Muscle of back (tissue), 11 donors: Measurements from ENCODE around the gene SLC4A9. TPM values are rescaled to one million over a fixed set of nuclear protein-coding genes. Genes with fewer than 3 reads are reported as not detected.
A peak's percentile ranks its signal among the peaks of the same experiment; 100 is the strongest.

Source experiments
- DNase-seq, 3 donors: peaks; one replicate each; pipeline versions ENCODE4 v3.0.0 to v3.0.0-alpha.2; 2013
- polyA plus RNA-seq, 10 donors: library from polyadenylated mRNA; unstranded; fragments of 120-200 nt; gene quantifications; one replicate each; pipeline ENCODE4 v1.2.1, GENCODE V29; 2013; ENCODE audit not compliant: insufficient read length in 10 of 10

SLC4A9 gene
- polyA plus RNA-seq, 10 donors = 0.14 to 0.30 (median 0.17) TPM; not detected in 7

GRCh38 chr5:140360681-140361479, 886 bp downstream of the SLC4A9 start:
- DNase-seq = no peak

DNA sequence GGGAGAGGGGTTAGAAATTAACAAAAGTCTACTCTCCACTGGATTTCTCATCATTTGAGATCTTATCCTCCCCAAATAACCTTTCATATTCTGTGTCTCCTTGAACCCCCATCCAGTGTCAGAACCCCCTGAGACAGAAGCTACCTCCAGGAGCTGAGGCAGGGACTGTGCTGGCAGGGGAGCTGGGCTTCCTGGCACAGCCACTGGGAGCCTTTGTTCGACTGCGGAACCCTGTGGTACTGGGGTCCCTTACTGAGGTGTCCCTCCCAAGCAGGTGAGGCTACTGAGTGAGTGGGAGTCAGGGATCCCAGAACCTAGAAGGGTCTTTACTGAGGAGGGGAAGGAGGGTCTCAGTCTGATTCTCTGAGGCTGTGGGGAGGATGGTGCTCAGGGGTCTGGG, 1.9 kb downstream of the SLC4A9 start:
- DNase-seq = no peak

- no peak for DNase-seq
These were observed 2.3 kb downstream of the SLC4A9 start for GRCh38 chr5:140362311-140362710.

- DNase-seq = peak in 2 of 3 donors; percentile 48 to 74
These were observed 3.1 kb downstream of the SLC4A9 start for GRCh38 chr5:140362875-140363630.

DNA sequence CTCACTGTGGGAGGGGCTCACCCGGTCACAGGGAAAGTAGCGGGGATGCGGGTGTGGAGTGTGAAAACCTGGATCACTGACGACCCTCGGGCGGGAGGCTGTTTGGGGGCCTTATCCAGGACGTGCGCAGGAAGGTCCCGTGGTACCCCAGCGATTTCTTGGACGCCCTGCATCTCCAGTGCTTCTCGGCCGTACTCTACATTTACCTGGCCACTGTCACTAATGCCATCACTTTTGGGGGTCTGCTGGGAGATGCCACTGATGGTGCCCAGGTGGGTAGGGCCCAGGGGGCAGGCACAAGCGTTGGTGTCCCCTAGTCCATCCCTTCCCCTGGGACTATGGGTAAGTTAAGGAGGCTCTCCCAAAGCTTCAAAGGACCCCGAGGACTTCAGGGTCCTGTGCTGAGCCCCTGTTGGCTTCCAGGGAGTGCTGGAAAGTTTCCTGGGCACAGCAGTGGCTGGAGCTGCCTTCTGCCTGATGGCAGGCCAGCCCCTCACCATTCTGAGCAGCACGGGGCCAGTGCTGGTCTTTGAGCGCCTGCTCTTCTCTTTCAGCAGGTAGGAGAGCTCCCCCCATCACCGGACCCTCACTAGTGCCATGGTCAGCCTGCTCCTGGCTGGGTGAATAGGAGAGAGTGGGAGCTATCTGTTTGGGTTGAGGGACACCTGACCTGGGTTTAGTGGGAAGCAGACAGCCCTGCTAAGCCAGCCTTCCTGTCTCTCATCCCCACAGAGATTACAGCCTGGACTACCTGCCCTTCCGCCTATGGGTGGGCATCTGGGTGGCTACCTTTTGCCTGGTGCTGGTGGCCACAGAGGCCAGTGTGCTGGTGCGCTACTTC, 3.9 kb downstream of the SLC4A9 start:
- DNase-seq = no peak

GRCh38 chr5:140364472-140364765, 4.4 kb downstream of the SLC4A9 start:
- no peak for DNase-seq

- DNase-seq = no peak
These were observed 5.3 kb downstream of the SLC4A9 start for GRCh38 chr5:140365282-140365681.

GRCh38 chr5:140365941-140366340, 5.9 kb downstream of the SLC4A9 start:
- no peak for DNase-seq

- no peak for DNase-seq
These were observed 6.7 kb downstream of the SLC4A9 start for GRCh38 chr5:140366589-140367255.

DNA sequence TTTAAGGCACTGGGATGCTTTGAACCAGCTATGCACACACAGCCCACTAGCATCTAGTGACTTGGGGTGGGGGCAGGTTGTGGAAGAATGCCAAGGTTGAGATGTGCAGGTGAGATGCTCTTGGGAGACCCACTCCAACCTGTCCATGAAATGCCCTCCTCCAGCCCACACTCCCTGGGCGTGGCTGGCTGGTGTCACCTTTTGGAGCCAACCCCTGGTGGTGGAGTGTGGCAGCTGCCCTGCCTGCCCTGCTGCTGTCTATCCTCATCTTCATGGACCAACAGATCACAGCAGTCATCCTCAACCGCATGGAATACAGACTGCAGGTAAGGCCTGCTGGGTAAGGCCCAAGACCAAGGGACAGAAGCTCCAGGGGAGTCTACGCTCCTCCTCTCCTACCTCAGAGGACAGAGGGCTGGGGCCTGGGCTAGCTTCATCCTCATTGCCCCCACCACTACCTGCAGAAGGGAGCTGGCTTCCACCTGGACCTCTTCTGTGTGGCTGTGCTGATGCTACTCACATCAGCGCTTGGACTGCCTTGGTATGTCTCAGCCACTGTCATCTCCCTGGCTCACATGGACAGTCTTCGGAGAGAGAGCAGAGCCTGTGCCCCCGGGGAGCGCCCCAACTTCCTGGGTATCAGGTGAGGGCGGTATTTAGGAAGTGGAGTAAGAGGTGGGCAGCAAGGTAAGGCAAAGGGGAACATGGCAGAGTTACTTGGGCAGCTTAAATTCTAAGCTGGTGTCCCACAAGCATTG, 7.4 kb downstream of the SLC4A9 start:
- DNase-seq = no peak

- DNase-seq = no peak
These were observed 11.6 kb downstream of the SLC4A9 start for GRCh38 chr5:140371356-140372151.

GRCh38 chr5:140372971-140373487, 13.0 kb downstream of the SLC4A9 start:
- DNase-seq = peak; percentile 66 to 88 (median 79)

- DNase-seq = no peak
These were observed 21.4 kb downstream of the SLC4A9 start for GRCh38 chr5:140381351-140381750.

DNA sequence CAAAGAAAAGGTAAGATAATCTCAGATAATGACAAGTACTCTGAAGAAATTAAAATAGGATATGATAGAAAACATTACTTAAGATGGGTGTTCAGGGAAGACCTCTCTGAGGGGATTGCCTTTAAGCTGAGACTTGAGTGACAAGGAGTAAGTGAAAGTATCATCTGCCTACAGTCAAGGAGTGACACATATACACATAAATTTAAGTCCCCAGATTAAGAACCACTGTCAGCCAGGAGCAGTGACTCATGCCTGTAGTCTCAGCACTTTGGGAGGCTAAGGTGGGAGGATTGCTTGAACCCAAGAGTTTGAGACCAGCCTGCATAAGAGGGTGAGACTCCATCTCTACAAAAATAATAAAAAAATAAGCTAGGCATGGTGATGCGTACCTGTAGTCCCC, 22.0 kb downstream of the SLC4A9 start:
- DNase-seq = no peak

DNA sequence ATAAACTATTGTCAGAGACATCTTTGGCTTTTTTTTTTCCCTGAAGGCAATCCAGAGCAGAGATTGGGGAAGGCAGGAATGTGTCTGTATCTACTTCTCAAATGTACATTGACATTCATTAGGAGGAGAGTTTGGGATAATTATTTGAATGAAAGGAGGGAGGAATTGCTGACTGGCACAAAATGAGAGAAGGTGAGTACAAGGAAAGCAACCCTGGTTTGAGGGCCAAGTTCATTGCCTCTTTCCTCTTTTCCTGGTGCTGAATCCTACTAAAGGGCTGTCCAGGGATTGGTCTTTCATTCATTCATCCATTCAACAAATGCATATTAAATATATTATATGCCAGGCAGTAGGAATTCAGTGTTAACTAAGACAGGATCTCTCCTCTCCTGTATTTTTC, 22.9 kb downstream of the SLC4A9 start:
- DNase-seq = no peak

DNA sequence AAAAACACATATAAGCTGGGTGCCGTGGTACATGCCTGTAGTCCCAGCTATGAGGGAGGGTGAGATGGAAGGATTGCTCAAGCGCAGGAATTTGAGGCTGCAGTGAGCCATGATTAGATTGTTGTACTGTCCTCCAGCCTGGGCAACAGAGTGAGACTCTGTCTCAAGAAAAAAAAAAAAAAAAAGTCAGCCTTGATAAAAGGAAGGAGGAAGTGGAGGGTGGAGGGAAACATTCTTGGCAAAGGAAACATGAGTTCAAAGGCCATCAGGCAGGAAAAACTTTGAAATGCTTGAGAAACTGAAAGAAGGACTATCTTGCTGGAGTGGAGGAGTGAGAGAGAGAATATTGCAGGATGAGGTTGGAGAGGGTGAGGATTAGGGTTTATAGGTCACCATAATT, 23.3 kb downstream of the SLC4A9 start:
- no peak for DNase-seq

- DNase-seq = no peak
These were observed 28.1 kb downstream of the SLC4A9 start for GRCh38 chr5:140388052-140388451.

- no peak for DNase-seq
These were observed 31.3 kb downstream of the SLC4A9 start for GRCh38 chr5:140391312-140391711.

- DNase-seq = no peak
These were observed 31.7 kb downstream of the SLC4A9 start for GRCh38 chr5:140391732-140392131.

GRCh38 chr5:140393738-140394137, 33.7 kb downstream of the SLC4A9 start:
- DNase-seq = no peak
